Astrocyte of the hippocampus (primary cell): ENCODE data around the gene C1QTNF5.

Experiments used
- DNase-seq: peaks from one replicate; pipeline ENCODE4 v3.0.0; 2011; ENCODE audit warnings: low read depth, low spot score

Gene C1QTNF5

GRCh38 chr11:119359365-119360214 lies 18.9 kb upstream of the C1QTNF5 start:
- no peak for DNase-seq

GRCh38 chr11:119357074-119357473 lies 16.4 kb upstream of the C1QTNF5 start:
- no peak for DNase-seq

- DNase-seq = peak; percentile 91
Measured at GRCh38 chr11:119356349-119357031, 15.8 kb upstream of the C1QTNF5 start.

GRCh38 chr11:119355091-119355843 lies 14.6 kb upstream of the C1QTNF5 start:
- DNase-seq = no peak

GRCh38 chr11:119352857-119353260 lies 12.2 kb upstream of the C1QTNF5 start:
- peak; percentile 53 for DNase-seq

GRCh38 chr11:119351232-119351631 lies 10.5 kb upstream of the C1QTNF5 start:
- no peak for DNase-seq

- no peak for DNase-seq
Measured at GRCh38 chr11:119350302-119350701, 9.6 kb upstream of the C1QTNF5 start.

- DNase-seq = no peak
Measured at GRCh38 chr11:119347940-119348605, 7.4 kb upstream of the C1QTNF5 start.

GRCh38 chr11:119347242-119347641 lies 6.6 kb upstream of the C1QTNF5 start:
- no peak for DNase-seq

- DNase-seq = no peak
Measured at GRCh38 chr11:119346605-119347004, 5.9 kb upstream of the C1QTNF5 start, which contains the start of gene MFRP. Gene MFRP, minus strand, starts transcription at chr11:119346705. Its CDS starts 192 bp downstream, at chr11:119346513.

- no peak for DNase-seq
Measured at GRCh38 chr11:119345685-119346084, 5.0 kb upstream of the C1QTNF5 start.

GRCh38 chr11:119344291-119345010 lies 3.8 kb upstream of the C1QTNF5 start:
- DNase-seq = no peak

GRCh38 chr11:119343726-119344125 lies 3.0 kb upstream of the C1QTNF5 start:
- no peak for DNase-seq

- no peak for DNase-seq
Measured at GRCh38 chr11:119342362-119343130, 1.9 kb upstream of the C1QTNF5 start.

GRCh38 chr11:119342023-119342300 lies 1.3 kb upstream of the C1QTNF5 start:
- no peak for DNase-seq

GRCh38 chr11:119341222-119342022 lies 739 bp upstream of the C1QTNF5 start:
- no peak for DNase-seq

GRCh38 chr11:119339589-119340334 lies 921 bp downstream of the C1QTNF5 start:
- DNase-seq = peak; percentile 88

GRCh38 chr11:119338965-119339588 lies 1.6 kb downstream of the C1QTNF5 start:
- peak; percentile 54 for DNase-seq
